LNCaP clone FGC (cell line): ENCODE measurements around the gene PBX4.

ENCODE experiments used
- DNase-seq: peaks from one replicate; pipeline ENCODE4 v3.0.0-alpha.2; 2011; ENCODE audit warnings: low read depth
- H3K4me3 ChIP-seq: 2 replicates; pipeline ENCODE4 v1.5.1; 2011; ENCODE audit warnings: mild to moderate bottlenecking, low read depth, low read length, control low read depth
- TF ChIP-seq, protein P1 (sequence below): IDR thresholded peaks from 2 replicates; pipeline ENCODE4 v1.5.1; 2012; ENCODE audit warnings: mild to moderate bottlenecking; ENCODE audit not compliant: control insufficient read depth, insufficient read depth; ENCODE audit errors: extremely low read depth

PBX4 gene

DNA sequence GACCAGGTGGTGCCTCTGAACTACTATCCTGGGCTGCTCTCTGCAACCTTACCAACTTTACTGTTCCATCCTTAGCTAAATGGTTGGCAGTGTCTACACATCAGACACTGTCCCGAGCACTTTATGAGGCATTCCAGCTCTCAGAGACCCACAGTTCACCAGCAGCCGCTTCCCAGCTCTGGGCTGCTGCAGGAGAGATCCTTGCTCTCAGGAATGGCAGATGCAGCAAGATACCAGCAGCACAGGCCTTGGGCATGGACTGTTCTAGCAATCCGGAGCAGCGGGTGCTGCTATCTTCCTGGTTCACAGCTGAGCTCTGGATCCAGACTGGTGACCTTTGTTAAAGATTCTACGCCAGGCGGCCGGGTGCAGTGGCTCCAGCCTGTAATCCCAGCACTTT is 12.9 kb upstream of the PBX4 start:
- TF ChIP-seq, protein P1, sequence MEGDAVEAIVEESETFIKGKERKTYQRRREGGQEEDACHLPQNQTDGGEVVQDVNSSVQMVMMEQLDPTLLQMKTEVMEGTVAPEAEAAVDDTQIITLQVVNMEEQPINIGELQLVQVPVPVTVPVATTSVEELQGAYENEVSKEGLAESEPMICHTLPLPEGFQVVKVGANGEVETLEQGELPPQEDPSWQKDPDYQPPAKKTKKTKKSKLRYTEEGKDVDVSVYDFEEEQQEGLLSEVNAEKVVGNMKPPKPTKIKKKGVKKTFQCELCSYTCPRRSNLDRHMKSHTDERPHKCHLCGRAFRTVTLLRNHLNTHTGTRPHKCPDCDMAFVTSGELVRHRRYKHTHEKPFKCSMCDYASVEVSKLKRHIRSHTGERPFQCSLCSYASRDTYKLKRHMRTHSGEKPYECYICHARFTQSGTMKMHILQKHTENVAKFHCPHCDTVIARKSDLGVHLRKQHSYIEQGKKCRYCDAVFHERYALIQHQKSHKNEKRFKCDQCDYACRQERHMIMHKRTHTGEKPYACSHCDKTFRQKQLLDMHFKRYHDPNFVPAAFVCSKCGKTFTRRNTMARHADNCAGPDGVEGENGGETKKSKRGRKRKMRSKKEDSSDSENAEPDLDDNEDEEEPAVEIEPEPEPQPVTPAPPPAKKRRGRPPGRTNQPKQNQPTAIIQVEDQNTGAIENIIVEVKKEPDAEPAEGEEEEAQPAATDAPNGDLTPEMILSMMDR: no peak
- H3K4me3 ChIP-seq: no peak overlapping the region
- DNase-seq: no peak

- TF ChIP-seq, protein P1: no peak
- H3K4me3 ChIP-seq: no peak overlapping the region
- no peak for DNase-seq
These were observed 11.9 kb upstream of the PBX4 start for GRCh38 chr19:19630426-19630825.

DNA sequence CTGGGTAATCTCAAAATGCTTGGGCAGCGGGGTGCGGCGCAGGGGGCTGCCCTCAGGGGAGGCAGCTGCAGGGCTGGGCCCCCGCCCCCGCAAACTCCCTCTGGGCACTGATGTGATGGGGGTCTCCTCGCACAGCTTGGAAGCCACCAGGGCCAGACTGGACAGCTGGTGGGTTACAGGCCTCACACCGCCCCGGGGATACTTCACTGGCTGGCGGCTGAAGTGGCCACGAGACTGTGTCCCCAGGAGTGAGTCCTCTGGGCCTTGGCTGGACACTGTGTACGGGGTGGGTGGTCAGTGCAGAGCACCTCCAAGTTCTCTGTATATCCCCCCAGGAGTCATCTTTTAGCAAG is 11.6 kb upstream of the PBX4 start:
- no peak for DNase-seq
- no peak overlapping the region for H3K4me3 ChIP-seq
- TF ChIP-seq, protein P1: no peak

DNA sequence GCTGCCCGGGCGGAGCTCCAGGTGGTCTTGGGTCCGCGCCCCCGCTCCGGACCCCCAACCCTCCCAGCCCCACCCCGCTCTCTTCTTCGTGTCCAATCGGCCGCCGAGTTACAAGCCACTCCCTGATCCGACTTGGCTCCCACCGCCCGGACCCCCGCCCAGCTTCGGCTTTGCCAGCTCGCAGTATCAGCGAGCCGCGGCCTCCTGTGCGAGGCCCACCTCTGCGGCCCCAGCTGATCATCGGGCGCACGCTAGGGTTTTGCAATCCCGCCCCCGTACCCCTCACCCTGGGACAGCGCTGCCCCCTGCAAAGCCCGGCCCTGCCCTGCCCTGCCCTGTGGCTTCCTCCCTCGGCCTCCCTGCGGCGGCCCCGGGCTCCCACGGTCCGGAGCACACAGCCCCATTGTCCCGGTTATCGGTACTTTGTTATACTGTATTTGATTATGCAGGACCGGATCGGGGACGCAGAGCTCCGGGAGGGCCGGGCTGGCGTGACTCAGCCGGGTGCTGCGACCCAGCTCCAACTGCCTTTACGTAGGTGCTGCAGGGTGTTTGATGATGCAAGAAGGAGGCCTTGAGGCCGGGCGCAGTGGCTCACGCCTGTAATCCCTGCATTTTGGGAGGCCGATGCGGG is 10.1 kb upstream of the PBX4 start:
- DNase-seq: no peak
- peak overlapping the region; percentile 68 for H3K4me3 ChIP-seq
- TF ChIP-seq, protein P1: no peak

DNA sequence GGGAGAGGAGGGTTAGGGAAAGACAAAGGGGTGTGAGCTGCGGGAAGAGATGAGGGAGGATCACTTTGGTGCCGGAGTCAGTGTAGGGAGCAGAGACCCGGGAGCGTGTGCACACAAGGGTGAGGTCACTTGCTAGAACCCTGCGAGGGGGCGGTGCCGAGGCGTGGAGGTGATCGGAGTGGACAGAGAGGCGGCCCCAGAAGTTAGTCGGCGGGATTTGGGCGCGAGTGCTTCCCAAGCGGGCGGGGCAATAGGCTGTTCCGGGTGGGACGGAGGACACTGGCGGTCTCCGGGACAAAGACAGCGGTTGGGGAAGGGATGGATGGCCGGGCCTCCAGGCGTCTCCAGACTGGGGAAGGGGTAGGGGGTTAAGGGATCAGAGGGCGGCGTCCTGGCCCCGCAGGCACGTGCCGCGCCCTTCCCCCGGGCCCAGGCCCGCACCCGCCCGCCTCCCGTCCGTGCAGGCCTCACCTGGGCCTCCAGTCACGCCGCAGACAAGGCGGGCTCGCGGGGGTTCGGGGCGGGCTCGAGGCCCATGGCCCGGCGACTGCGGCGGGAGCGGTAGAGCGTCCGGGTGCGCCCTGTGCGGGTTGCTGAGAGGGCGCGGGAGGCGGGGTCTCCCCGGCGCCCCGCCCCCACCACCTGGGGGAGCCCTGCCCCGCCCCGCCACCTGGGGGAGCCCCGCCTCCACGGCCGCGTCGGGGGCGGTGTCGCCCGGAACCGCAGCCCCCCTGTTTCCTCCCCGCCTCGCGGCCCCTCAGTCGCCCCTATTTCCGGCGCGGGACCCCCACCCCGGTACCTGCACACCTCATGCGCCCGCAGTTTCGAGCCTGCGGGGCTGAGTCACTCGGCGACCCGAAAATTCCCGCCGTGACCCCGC is 9.4 kb upstream of the PBX4 start, which contains the start of gene LPAR2:
TSS of gene LPAR2 (minus strand) at position 600 of the 880 bp plus-strand sequence. CDS start 945 bp downstream, outside the sequence.
- peak; percentile 34 for DNase-seq
- peak within 1 kb of the TSS; percentile 68 for H3K4me3 ChIP-seq
- TF ChIP-seq, protein P1: no peak

DNA sequence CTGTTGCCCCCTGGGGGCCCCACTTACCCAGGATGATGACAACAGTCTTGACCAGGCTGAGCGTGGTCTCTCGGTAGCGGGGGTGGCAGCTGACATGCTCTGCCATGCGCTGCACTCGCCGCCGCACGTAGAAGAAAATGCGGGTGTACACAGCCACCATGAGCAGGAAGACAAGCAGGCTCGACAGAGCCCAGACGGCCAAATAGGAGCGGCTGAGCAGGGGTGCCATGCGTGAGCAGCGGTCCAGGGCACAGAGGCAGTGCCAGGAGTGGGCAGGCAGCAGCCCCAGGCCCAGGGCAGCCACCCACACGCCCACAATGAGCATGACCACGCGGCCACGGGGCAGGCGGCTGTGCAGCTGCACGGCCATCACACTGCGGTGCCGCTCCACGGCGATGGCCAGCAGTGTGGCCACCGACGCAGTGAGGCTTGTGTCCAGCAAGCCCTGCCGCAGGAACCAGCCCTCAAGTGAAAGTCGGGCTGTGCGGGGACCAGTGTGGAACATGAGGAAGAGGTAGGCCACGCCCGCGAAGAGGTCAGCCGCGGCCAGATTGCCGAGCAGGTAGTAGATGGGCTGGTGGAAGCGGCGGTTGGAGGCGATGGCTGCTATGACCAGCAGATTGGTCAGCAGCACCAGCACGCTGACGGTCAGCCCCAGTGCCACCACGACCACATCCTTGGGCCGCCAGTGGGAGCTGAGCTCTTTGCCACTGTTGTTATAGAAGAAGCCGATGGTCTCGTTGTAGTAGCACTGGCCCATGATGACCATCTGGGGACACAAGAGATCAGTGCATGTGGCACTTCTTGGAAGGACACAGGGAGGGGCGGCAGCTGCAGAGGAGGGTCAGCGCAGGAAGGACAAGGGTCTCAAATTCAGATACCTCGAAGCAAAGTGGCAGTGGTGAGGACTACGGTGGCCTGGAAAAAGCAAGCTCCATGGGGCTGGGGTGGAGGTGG is 8.3 kb upstream of the PBX4 start:
- H3K4me3 ChIP-seq: peak overlapping the region; percentile 68
- DNase-seq: no peak
- TF ChIP-seq, protein P1: no peak
